B cell (primary cell): ENCODE data around the gene FBXO34.

Experiments
- CTCF ChIP-seq: fragments of 200-600 bp; IDR thresholded peaks from one replicate; pipeline ENCODE4 v1.8.0; 2022; ENCODE audit warnings: antibody characterized with exemption, mild to moderate bottlenecking
- EZH2 ChIP-seq: IDR thresholded peaks from 2 replicates; pipeline ENCODE4 v1.6.1; 2012; ENCODE audit warnings: borderline replicate concordance, low read depth, mild to moderate bottlenecking, moderate library complexity, low read length; ENCODE audit not compliant: insufficient read depth, poor library complexity, severe bottlenecking

- TF ChIP-seq CTCF (no peak), EZH2 (no peak)
Measured at GRCh38 chr14:55370883-55371455, 99.7 kb downstream of the FBXO34 start.
